ENCODE results near the gene COX19. TPM values are rescaled to one million over a fixed set of nuclear protein-coding genes. Genes with fewer than 3 reads are reported as not detected.

Gene COX19
- polyA plus RNA-seq, 1 of the 3 experiments (the other 2 are of a cell fraction) = 7.6 TPM

GRCh38 chr7:940599-941408 lies 34.5 kb downstream of the COX19 start:
- H3K79me2 ChIP-seq (ENCODE audit: insufficient read depth) = no peaks in the 10 kb centered on the region
- no peaks in the 10 kb centered on the region for H3K36me3 ChIP-seq (replicated peaks in 1 of 2; ENCODE audit: control insufficient read depth in 1 of 2, insufficient read depth in 2 of 2, low read length in 1 of 2)
- H3K27me3 ChIP-seq (ENCODE audit: insufficient read depth) = no peaks in the 10 kb centered on the region
- 0 out of 4 replicates have a peak, but pooled peaks cover 0 to 5% of the 10 kb centered on the region in 2 experiments for H3K4me1 ChIP-seq (ENCODE audit: control insufficient read depth in 1 of 2, insufficient read depth in 2 of 2, low read depth in 1 of 2, low read length in 1 of 2)
- peaks cover 5% of the 10 kb centered on the region; the same call in 1 of the 2 replicates for H3K9me3 ChIP-seq
- no peak for DNase-seq
- H3F3A ChIP-seq (replicated peaks; ENCODE audit: insufficient read depth) = peaks cover 8% of the 10 kb centered on the region
- no peak overlapping the region for H2AFZ ChIP-seq (ENCODE audit: low read depth)
- no peak for TF ChIP-seq TCF12 (IDR thresholded peaks at IDR 0.05)
- no peak for TF ChIP-seq EP300 (IDR thresholded peaks at IDR 0.05; ENCODE audit: borderline replicate concordance in 1 of 2, low read depth in 1 of 2, low read length in 1 of 2)
- no peak for TF ChIP-seq NFIC (IDR thresholded peaks at IDR 0.05; ENCODE audit: borderline replicate concordance)
- TF ChIP-seq, protein P1, sequence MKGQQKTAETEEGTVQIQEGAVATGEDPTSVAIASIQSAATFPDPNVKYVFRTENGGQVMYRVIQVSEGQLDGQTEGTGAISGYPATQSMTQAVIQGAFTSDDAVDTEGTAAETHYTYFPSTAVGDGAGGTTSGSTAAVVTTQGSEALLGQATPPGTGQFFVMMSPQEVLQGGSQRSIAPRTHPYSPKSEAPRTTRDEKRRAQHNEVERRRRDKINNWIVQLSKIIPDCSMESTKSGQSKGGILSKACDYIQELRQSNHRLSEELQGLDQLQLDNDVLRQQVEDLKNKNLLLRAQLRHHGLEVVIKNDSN (IDR thresholded peaks at IDR 0.05; ENCODE audit: borderline replicate concordance, low read depth) = no peak
- H3K4me2 ChIP-seq = no peak overlapping the region
- H3K9me2 ChIP-seq = no peaks in the 10 kb centered on the region
- no peak overlapping the region for H3K9ac ChIP-seq
- no peaks in the 10 kb centered on the region for H4K20me1 ChIP-seq (ENCODE audit: insufficient read depth)
- no peak overlapping the region for H3K4me3 ChIP-seq (ENCODE audit: low read depth in 2 of 2, low read length in 1 of 2)
- POLR2A ChIA-PET = no interaction called here
- 7% methylated on average over 2 of the region's 2 CpGs for WGBS (ENCODE audit: low lambda C conversion rate)
- CTCF ChIA-PET = no interaction called here
- H3K27ac ChIP-seq (ENCODE audit: low read depth in 2 of 2, low read length in 1 of 2) = 0 out of 4 replicates have a peak overlapping the region, but pooled peaks of 1 of the 2 experiments have one; percentile 25

- TF ChIP-seq MXI1 (IDR thresholded peaks at IDR 0.05; ENCODE audit: low read depth, low read length) = no peak
- no peak for TF ChIP-seq PBX3 (IDR thresholded peaks at IDR 0.05)
- TF ChIP-seq RAD21 (IDR thresholded peaks at IDR 0.05; ENCODE audit: low read length) = no peak
- TF ChIP-seq RXRA (IDR thresholded peaks at IDR 0.05; ENCODE audit: borderline replicate concordance, low read depth) = no peak
- TF ChIP-seq CHD2 (IDR thresholded peaks at IDR 0.05; ENCODE audit: low read length, partially characterized antibody) = no peak
- no peak for TF ChIP-seq POLR2AphosphoS5 (IDR thresholded peaks at IDR 0.05; ENCODE audit: low read depth, low read length)
- TF ChIP-seq EZH2phosphoT487 (IDR thresholded peaks at IDR 0.05; ENCODE audit: borderline replicate concordance, low read depth) = no peak
- no peak for TF ChIP-seq EP300 (IDR thresholded peaks at IDR 0.05; ENCODE audit: borderline replicate concordance in 1 of 2, low read depth in 1 of 2, low read length in 1 of 2)
- TF ChIP-seq, protein P1 (IDR thresholded peaks at IDR 0.05; ENCODE audit: borderline replicate concordance, low read depth) = no peak
- no peak for TF ChIP-seq IRF3 (IDR thresholded peaks at IDR 0.05; ENCODE audit: low read depth, low read length)
- no peak for TF ChIP-seq TCF12 (IDR thresholded peaks at IDR 0.05)
- TF ChIP-seq ZBTB33 (IDR thresholded peaks at IDR 0.05; ENCODE audit: borderline replicate concordance, low read depth) = no peak
- TF ChIP-seq TAF1 (IDR thresholded peaks at IDR 0.05; ENCODE audit: borderline replicate concordance, low read depth, low read length) = no peak
- TF ChIP-seq ELF1 (IDR thresholded peaks at IDR 0.05) = no peak
- no peak for TF ChIP-seq SMC3 (IDR thresholded peaks at IDR 0.05; ENCODE audit: low read depth, low read length)
- no peak for TF ChIP-seq RFX5 (IDR thresholded peaks at IDR 0.05; ENCODE audit: low read length)
- no peak for TF ChIP-seq NFIC (IDR thresholded peaks at IDR 0.05; ENCODE audit: borderline replicate concordance)
These were observed 35.5 kb downstream of the COX19 start for GRCh38 chr7:939843-940242.

More at GRCh38 chr7:939843-940242, 35.5 kb downstream of the COX19 start:
- H3K4me3 ChIP-seq (ENCODE audit: low read depth in 2 of 2, low read length in 1 of 2) = no peak overlapping the region
- no peak overlapping the region for H3K27ac ChIP-seq (ENCODE audit: low read depth in 2 of 2, low read length in 1 of 2)
- no peak overlapping the region for H3K9ac ChIP-seq
- H3K36me3 ChIP-seq (replicated peaks in 1 of 2; ENCODE audit: control insufficient read depth in 1 of 2, insufficient read depth in 2 of 2, low read length in 1 of 2) = no peaks in the 10 kb centered on the region
- no peak for DNase-seq
- no peaks in the 10 kb centered on the region for H3K27me3 ChIP-seq (ENCODE audit: insufficient read depth)
- H3F3A ChIP-seq (replicated peaks; ENCODE audit: insufficient read depth) = peaks cover 8% of the 10 kb centered on the region
- CTCF ChIA-PET = no interaction called here
- H3K4me1 ChIP-seq (ENCODE audit: control insufficient read depth in 1 of 2, insufficient read depth in 2 of 2, low read depth in 1 of 2, low read length in 1 of 2) = 0 out of 4 replicates have a peak, but pooled peaks cover 0 to 5% of the 10 kb centered on the region in 2 experiments
- H4K20me1 ChIP-seq (ENCODE audit: insufficient read depth) = no peaks in the 10 kb centered on the region
- no peaks in the 10 kb centered on the region for H3K79me2 ChIP-seq (ENCODE audit: insufficient read depth)
- POLR2A ChIA-PET = no interaction called here
- H3K9me2 ChIP-seq = no peaks in the 10 kb centered on the region
- no peak overlapping the region for H3K4me2 ChIP-seq
- no peak overlapping the region for H2AFZ ChIP-seq (ENCODE audit: low read depth)
- WGBS (ENCODE audit: low lambda C conversion rate) = 81% methylated on average over 4 of the region's 4 CpGs
- peaks cover 5% of the 10 kb centered on the region; the same call in 1 of the 2 replicates for H3K9me3 ChIP-seq
